ENCODE measurements around the gene SPATA31D1. TPM values are rescaled to one million over a fixed set of nuclear protein-coding genes. Genes with fewer than 3 reads are reported as not detected.
"Not testable (repeated sequence)": the region's sequence is repeated elsewhere in the genome, so short reads cannot be mapped to it uniquely, and the experiment has no call there.

SPATA31D1 gene
- not detected for polyA plus RNA-seq (ENCODE audit: insufficient read length in 12 of 12)
- long read RNA-seq, donor 1, result 0 reads
- long read RNA-seq, donor 2, result 0 reads
- long read RNA-seq, donor 3, result 0 reads
- long read RNA-seq, donor 4, result 0 reads
- long read RNA-seq, donor 5, result 0 reads
- long read RNA-seq, donor 6, result 0 reads
- long read RNA-seq, donor 7, result 0 reads
- long read RNA-seq, donor 8, result 0 reads
- long read RNA-seq, donor 9, result 0 reads
- long read RNA-seq, donor 10, result 0 reads
- long read RNA-seq, donor 11, result 0 reads

DNA sequence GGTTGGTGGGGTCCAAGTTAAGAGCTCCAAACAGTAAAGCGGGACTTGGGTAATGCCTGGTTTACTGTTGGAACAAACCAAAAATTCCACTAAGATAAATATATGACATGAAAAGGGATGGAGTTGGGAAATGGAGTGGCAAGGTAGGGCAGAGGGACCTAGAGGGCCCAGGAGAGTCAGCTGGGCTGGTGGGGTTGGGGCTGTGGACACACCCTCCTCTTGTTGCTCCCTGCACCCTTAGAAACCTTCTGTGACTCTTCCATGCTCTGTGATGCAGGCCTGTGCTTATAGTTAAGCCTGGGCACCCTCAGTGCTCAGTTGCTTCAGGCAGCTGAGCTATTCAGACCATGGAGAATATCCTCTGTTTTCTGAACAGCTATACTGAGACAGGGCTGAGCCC, at the start of gene SPATA31D1:
SPATA31D1 (plus strand) TSS at position 301 of the 400 bp plus-strand sequence; CDS start at position 348, 47 bp downstream.
- DNase-seq, result not testable (repeated sequence)

DNA sequence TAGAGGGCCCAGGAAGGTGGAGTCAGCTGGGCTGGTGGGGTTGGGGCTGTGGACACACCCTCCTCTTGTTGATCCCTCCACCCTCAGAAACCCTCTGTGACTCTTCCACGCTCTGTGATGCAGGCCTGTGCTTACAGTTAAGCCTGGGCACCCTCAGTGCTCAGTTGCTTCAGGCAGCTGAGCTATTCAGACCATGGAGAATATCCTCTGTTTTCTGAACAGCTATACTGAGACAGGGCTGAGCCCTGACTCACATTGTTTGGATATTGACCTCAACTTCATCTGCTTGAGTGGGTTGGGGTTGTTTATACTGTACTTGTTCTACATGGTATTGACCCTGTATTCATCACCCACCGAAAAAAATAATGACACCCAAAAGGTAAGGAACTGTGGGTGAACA, 45.2 kb upstream of the SPATA31D1 start, which contains the start of gene SPATA31D3:
SPATA31D3 (plus strand) TSS at position 108 of the 400 bp plus-strand sequence; CDS start at position 194, 86 bp downstream.
- not testable (repeated sequence) for DNase-seq

DNA sequence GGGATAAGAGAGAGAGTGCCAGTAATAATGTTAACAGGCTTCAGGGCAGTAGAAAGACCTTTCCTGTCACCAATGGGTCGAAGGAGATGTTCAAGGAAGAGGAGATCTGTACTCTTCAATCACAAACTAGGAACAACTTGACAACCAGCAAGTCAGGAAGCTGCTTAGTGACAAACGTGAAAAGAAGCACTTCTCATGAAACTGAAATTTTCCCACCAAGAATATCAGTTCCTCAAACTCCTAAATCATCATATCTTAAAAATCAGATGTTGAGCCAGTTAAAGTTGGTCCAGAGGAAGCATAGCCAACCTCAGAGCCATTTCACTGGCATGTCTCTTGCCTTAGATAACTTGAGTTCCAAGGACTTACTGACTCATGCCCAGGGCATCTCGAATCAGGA, 39.9 kb upstream of the SPATA31D1 start:
- not testable (repeated sequence) for DNase-seq

DNA sequence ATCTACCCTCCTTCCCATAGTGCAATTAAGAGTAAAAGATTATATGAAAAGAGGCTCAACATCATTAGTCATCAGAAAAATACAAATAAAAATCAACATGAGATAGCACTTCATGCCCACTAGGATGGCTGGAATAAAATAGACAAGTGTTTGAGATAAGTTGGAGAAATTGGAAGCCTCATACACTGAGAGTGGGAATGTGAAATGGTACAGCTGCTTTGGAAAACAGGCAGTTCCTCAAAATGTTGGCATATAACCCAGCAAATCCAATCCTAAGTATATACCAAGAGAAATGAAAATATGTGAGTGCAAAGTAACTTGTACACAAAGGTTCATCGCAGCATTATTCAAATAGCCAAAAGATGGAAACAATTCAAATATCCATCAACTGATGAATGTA, 35.5 kb upstream of the SPATA31D1 start:
- DNase-seq, result no peak

DNA sequence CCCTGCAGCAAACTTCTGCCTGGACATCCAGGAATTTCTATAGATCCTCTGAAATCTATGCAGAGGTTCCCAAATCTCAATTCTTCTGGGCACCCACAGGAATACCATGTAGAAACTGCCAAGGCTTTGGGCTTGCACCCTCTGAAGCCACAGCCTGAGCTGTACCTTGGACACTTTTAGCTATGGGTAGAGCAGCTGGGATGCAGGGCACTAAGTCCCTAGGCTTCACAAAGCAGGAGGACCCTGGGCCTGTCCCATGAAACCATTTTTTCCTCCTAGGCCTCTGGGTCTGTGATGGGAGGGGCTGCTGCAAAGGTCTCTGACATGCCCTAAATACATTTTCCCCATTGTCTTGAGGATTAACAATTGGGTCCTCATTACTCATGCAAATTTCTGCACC, 32.9 kb upstream of the SPATA31D1 start:
- no peak for DNase-seq

DNA sequence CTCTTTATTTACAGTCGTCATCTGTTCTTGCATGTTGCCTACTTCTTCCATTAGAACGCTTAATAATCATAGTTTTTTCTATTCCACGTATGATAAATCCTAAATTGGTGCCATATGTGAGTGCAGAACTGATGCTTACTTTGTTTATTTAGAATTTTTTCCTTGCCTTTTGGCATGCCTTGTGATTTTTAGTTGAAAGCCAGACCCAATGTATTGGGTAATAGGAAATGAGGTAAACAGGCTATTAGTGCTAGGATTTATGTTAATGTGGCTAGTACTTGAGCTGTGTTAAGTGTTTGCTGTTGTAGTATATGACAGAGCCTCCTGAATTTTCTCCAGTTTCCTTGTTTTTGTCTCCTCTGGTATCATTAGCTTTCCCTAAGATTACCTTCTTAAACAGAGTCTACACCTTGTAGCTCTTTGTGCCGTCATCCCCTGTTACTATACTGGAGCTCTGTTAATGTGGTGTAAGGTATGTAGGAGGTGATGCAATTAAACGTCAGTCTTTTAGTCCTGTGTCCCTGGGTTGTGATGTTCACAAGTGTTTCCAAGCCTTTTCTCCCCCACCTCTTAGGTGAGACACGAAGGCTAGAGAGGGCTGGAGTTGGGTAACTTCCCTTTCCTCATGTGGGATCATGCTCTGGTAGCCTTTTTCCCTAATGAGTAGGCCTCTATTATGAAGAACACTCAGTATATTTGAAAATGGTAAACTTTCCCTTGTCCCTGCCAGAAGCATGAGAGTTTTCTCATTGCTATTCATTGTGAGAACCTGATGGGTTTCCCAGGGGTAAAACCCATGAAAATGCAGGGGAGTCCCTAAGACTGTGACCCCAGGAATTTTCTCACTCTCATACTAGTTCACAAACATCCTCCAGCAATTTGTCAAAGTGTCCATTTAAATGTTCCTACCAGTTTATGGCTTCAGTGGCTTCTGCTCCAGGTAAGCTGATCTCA, 24.1 kb upstream of the SPATA31D1 start:
- no peak for DNase-seq

DNA sequence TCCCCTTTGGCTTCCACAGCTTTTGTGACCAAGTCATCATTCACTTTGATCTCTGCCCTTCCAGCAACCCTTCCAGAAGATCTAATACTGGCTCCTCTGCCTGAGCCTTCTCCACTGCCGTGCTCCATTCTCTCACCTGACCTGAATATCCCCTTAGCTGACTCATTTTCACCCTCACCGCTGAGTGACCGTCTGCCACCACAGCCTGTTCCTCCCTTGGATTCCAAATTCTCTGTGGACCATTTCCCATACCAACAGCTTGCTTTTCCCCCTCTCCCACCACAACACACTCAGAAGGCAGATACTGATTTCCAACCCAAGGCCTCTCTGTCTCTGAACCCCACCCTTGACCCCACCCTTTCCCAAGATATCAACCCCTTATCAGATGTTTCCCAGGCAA, 20.5 kb upstream of the SPATA31D1 start:
- DNase-seq, result no peak

DNA sequence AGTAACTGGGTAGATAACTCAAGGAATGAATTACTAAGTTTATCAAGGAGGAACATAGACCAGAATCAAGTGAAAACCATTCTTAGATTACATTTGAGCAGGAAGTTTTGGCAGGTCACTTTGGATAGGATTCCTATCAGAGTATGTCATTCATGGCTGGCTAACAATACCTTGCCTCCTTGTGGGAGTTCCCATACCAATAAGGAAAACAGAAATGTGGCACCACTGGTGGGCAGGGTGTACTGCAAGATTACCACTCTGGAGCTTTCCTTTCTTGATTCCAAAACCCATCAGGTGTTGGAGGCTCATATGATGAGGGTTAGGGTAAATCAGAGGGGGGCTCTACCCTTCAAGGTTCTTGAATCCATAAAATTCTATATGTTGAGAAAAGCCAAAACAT, 18.6 kb upstream of the SPATA31D1 start:
- DNase-seq, result no peak

DNA sequence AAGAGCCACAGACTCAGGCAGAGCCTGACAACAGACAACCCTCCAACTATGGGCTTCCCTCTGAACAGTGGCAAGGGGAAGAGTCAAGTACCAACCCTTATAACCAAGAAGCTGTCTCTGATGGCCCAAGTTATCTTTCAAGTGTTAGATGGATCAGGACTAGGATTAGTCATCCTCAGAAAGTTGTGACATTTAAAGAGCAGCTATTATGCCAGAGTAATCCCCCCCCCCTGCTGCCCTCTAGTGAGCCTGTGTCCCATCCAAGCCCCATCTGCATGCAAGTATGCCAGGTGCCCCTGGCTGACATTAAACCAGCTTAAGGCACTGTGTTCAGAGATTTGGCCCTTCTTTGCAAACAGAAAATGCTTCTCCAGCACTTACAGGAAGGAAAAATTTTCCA, 16.8 kb upstream of the SPATA31D1 start:
- no peak for DNase-seq

DNA sequence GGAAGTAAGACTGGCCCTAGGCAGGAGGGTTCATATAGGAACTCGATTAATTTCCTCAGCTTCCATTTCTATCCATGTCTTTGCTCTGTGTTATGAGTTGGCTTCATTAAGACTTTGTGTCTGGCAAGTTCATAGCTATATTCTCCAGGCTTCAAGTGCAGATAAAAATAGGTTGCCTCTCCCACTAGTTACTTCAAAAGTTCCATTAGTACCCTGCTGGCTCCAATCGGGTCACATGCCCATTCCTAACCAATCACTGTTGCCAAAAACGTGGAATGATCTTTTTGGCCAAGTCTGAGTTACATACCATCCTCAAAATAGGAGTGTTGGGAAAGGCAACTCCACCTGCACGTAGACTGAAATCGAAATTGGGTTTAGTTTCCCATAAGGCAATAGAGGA, 13.8 kb upstream of the SPATA31D1 start:
- no peak for DNase-seq

DNA sequence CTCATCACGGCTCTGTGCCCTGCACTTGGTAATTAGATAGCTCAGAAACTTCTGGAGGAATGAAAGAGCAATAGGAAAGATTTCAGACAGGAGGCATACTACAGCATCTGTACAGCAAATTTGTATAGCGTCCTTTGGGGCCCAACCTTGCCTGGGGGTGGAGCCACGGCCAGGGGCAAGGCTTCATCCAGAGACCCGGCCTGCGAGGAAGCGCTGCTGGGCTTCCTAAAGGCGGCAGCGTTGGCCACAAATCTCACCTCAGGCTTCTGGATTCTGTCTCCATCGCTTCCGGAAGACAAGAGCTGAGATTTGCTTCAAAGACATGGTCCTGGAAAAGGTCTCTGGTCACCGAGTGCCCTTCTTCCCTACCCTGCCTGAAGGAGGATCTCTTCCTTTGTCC, 12.2 kb upstream of the SPATA31D1 start:
- DNase-seq, result no peak

DNA sequence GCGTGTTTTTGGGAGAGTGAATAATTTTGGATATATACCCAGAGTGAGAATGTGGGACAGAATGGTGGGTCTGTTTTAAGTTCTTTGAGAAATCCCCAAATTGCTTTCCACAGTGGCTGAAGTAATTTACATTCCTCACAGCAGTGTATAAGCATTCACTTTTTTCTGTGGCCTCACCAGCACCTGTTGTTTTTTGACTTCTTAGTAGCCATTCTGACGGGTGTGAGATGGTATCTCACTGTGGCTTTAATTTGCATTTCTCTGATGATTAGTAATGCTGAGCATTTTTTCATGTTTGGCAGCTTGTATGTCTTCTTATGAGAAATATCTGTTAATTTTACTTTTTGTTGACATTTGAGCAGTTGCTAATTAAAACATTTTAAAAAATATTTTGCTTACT, 9.4 kb upstream of the SPATA31D1 start:
- DNase-seq, result no peak

DNA sequence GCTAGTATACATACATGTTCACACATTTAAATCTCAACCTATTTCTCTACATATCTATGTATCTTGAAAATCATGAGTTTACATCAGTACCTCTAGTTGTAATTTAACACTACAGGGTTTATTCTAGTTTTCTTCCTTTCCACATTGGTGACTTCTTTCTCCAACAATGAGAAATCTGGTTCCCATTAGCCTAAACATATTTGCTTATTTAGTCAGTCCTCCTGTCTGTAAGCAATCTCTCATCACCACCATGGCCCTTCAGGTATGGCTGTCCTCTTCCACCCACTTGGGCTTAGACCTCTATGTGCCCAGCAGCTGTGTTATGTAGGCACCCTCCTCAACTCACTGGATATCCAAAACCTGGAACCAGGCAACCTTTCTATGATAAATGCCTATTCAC, 8.0 kb upstream of the SPATA31D1 start:
- no peak for DNase-seq

DNA sequence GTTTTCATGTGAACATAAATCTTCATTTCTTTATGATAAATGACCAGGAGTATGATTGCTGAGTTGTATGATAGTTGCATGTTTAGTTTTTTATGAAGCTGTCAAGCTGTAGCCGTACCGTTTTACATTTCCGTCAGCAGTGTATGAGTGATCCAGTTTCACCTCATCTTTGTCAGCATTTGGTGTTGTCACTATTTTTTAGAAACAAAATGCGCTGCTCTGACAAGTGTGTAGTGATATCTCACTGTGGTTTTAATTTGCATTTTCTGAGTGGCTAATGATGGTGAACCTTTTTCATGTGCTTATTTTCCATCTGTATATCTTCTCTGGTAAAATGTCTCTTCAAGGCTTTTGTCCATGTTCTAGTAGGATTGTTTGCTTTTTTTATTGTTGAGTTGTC, 6.7 kb upstream of the SPATA31D1 start:
- DNase-seq, result no peak

DNA sequence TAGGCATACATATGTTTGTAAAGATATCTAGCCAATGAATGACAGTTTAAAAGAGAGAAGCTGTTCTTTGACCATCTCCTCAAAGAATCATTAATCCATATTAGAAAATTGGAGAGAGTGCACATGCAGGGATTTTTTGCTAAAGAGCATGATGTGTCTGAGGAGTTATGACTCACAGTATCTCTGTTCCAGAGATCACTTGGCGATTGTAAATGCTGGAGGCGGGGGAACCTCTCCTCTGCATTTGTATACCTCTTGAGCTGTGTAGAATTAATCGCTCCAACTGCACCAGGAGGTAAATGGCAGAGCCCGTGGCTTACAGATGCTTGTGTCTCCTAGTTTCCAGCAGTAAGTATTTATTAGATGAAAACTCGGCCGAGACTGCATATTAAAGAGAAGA, 3.6 kb upstream of the SPATA31D1 start:
- no peak for DNase-seq

DNA sequence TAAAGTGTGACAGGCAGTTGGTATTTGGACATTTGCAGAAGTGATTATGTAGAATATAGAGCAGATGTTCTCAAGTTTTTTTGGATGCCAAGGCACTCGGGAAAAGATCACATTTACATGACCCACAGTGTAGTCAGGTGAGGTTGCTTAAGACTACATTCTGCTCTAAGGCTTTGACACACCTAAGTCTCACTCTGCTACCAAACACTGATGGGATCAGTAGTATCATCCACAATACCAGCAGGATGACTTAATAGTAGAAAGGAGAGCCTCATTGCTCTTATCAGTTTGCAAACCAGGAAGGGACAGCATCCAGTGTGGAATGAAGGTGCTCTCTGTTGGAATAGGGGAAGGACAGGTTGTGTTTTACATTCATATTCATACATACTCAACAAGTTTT, 2.5 kb upstream of the SPATA31D1 start:
- DNase-seq, result no peak

DNA sequence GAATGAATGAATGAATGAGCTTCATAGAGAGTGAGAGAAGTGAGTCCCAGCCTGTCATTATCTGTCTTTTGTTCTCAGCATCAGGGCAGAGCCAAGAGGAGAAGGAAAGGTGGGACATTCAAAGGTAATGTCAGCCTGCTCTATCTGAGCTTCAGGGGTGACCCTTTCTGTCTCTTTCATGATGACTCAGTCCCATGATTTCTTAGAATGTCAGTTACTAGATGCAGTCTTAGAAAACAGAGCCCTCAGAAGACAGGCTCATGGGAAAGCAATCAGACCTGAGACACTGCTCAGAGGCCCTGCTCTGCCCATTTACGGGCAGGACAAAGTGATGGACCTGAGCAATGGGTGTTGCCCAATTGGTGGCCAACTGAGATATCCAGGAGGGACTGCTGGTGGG, 1.1 kb downstream of the SPATA31D1 start:
- no peak for DNase-seq

DNA sequence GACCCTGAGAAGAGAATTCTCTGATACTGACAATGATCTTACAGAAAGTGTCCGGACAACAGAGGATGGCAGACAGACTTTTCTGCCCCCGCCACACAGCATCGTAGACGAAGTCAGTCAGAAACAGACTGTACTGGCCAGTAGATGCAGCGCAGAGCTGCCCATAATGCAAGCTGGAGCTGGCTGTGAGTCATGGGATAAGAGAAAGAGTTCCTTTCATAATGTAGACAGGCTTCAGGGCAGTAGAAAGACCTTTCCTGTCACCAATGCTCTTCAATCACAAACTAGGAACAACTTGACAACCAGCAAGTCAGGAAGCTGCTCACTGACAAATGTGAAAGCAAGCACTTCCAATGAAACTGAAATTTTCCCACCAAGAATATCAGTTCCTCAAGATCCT, 5.1 kb downstream of the SPATA31D1 start:
- DNase-seq, result no peak

DNA sequence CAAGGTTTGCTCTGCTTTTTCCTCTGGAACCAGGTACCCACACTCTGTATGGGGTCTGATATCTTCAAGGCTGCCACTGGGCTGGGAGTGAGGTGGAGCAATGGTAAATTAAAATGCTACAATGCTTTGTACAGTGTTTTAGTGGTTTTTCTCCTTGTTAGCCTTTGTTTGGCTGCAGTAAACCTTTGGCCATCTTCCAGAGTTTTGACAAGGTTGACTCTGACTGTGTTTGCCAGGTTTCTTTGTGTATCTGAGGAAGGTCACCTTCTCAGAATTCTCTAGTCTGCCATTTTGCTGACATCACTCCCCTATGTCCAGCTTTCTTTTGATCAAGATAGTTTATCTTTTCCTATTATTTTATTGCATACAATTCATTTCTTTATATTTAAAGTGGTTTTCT, 11.2 kb downstream of the SPATA31D1 start:
- DNase-seq, result no peak

DNA sequence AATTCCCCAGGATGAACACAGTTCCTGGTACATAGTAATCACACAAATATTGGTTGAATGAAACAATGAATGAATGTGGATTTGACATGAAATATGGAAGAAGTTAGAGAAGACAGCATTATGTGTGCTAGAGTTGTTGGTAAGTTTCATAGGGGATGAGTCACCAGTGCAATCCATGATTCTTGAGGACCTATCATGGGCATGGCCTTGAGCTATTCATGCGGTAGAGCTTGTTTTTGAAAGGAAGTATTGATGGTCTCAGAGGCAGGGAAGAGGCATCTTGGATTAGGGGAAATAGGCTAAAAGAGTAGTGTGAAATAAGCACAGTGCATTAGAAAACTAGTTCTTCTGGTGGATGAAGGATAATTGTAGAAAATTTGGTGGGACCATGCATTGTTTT, 22.1 kb downstream of the SPATA31D1 start:
- DNase-seq, result no peak

DNA sequence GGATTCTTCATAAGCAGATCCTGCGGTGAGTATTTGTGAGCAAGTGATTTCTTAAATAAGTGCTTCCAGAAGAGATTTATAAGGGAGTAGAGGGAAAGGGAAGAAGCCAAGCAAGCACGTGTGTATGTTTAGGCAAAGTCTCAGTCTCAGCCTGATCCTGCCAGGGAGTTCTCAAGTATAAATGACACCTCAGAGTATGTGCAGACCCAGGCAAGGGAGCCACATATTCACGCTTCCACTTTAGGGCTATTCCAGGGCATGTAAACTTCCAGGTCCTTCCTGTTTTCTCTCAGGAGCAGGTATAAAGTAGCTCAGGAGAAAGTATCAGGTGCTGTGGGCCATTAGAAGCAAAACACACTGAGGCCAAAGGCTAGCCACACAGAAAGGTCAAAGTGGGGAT, 22.6 kb downstream of the SPATA31D1 start:
- no peak for DNase-seq

DNA sequence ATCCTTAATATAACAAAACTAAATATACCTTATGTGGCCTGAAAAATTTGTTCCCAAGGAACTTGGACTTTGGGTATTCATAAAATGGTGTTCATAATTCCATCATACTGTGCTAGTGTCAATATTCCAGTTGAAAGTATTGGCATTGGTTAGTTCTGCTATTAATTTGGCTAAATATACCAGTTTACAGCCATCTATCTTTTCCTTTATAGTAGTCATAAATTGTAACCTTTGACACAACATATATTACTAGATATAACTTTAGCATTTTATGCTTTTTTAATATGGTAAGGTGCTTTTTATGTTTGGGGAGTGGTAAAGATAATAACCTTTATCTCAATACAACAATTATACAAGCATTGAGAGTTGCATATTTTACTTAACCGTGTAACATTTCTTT, 23.7 kb downstream of the SPATA31D1 start:
- no peak for DNase-seq

DNA sequence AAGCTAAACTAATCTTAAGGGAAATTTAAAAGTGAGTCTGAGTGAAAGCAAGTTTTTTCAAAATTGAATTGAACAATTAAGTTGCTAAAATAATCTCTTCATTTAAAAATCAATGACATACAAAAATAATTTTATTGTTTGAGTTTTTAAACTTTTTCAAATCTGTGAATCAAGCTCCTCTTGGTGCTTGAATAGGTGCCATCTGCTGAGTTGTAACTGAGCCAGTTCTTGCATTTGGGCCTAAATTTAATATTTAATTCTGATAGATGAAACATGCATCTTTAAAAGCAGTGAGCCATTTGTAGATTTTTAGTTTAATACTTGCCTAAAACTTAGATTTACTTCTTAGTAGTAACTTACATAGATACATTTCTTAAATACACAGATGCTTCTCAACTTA, 31.8 kb downstream of the SPATA31D1 start:
- DNase-seq, result no peak

Data from muscle of arm (tissue), 14 donors.